B cell (primary cell): ENCODE data around the gene ARPC2. TPM values are rescaled to one million over a fixed set of nuclear protein-coding genes. Genes with fewer than 3 reads are reported as not detected.

ENCODE experiments used
- ATAC-seq: fragments of 200-7000 bp; cut with Tn5 transposase; one replicate; pipeline ENCODE4 v1.10.0; 2021; ENCODE audit warnings: low read depth, mild to moderate bottlenecking, moderate number of reproducible peaks, moderate library complexity
- CTCF ChIA-PET: fragments of 350-600 bp; sonication (Branson Sonifier 250); formaldehyde crosslinking; loops from one replicate; lab custom pipeline; 2021; ENCODE audit warnings: antibody characterized with exemption, inconsistent platforms; lab: Charles Lee
- POLR2A ChIA-PET: fragments of 350-600 bp; sonication (Branson Sonifier 250); formaldehyde crosslinking; loops from one replicate; lab custom pipeline; 2021; ENCODE audit warnings: antibody characterized with exemption; lab: Charles Lee
- DNase-seq: peaks from one replicate; pipeline ENCODE4 v3.0.0; 2013
- H2AFZ ChIP-seq: 2 replicates; pipeline ENCODE4 v1.6.1; 2012; ENCODE audit warnings: mild to moderate bottlenecking, low read depth, low read length; ENCODE audit not compliant: insufficient read depth, poor library complexity, severe bottlenecking
- H3K27ac ChIP-seq, 2 donors: 1 replicate in 1 of 2; 2 replicates in 1 of 2; pipeline ENCODE4 v1.5.1; 2012 to 2013; ENCODE audit warnings: low read length in 2 of 2, mild to moderate bottlenecking in 2 of 2, moderate library complexity in 1 of 2
- H3K27me3 ChIP-seq, 4 experiments: fragments of 200-600 bp in 1 of 4; sonication (generic) in 1 of 4; replicated peaks in 1 of 4; 1 replicate in 2 of 4; 2 replicates in 2 of 4; pipeline versions ENCODE4 v1.6.1 to v1.7.0; 2013 to 2016; ENCODE audit warnings: low read length in 3 of 4, mild to moderate bottlenecking in 2 of 4, mixed read lengths in 1 of 4, moderate library complexity in 1 of 4; ENCODE audit not compliant: insufficient read depth in 4 of 4, control insufficient read depth in 3 of 4; ENCODE audit errors: control extremely low read depth in 1 of 4
- H3K36me3 ChIP-seq, 2 experiments: replicated peaks in 1 of 2; 1 replicate in 1 of 2; 2 replicates in 1 of 2; pipeline versions ENCODE4 v1.6.1 to v1.7.1; 2013; ENCODE audit warnings: low read length in 1 of 2; ENCODE audit not compliant: insufficient read depth in 2 of 2, control insufficient read depth in 1 of 2; ENCODE audit errors: control extremely low read depth in 1 of 2, extremely low read depth in 1 of 2
- H3K4me1 ChIP-seq, 2 donors: fragments of 200-600 bp in 1 of 2; sonication (generic) in 1 of 2; 1 replicate in 1 of 2; 2 replicates in 1 of 2; pipeline versions ENCODE4 v1.5.1 to v1.6.1; 2013 to 2017; ENCODE audit warnings: low read length in 2 of 2; ENCODE audit not compliant: control insufficient read depth in 2 of 2, insufficient read depth in 2 of 2
- H3K4me2 ChIP-seq: replicated peaks from 2 replicates; pipeline ENCODE3; 2012; ENCODE audit warnings: mild to moderate bottlenecking, low read depth, low read length; ENCODE audit not compliant: poor library complexity, severe bottlenecking
- H3K4me3 ChIP-seq, 5 experiments: fragments of 200-600 bp in 1 of 5; sonication (generic) in 1 of 5; 1 replicate in 3 of 5; 2 replicates in 2 of 5; pipeline versions ENCODE4 v1.5.1 to v1.7.0; 2011 to 2016; ENCODE audit warnings: low read length in 4 of 5, mild to moderate bottlenecking in 4 of 5, low read depth in 2 of 5, control low read depth in 1 of 5, moderate library complexity in 1 of 5; ENCODE audit not compliant: insufficient read depth in 1 of 5; ENCODE audit errors: control extremely low read depth in 1 of 5, extremely low read depth in 1 of 5
- H3K79me2 ChIP-seq: fragments of 200-600 bp; sonication (generic); one replicate; pipeline ENCODE4 v1.6.0; 2016; ENCODE audit warnings: low read length; ENCODE audit not compliant: control insufficient read depth, insufficient read depth
- H3K9ac ChIP-seq: fragments of 200-600 bp; sonication (generic); 2 replicates; pipeline ENCODE4 v1.6.1; 2017; ENCODE audit warnings: mild to moderate bottlenecking, low read length, moderate library complexity
- H3K9me3 ChIP-seq, 3 donors: one replicate each; pipeline versions ENCODE4 v1.6.1 to v1.7.1; 2013; ENCODE audit warnings: low read length in 2 of 3; ENCODE audit not compliant: control insufficient read depth in 2 of 3, insufficient read depth in 1 of 3; ENCODE audit errors: control extremely low read depth in 1 of 3
- H4K20me1 ChIP-seq: 2 replicates; pipeline ENCODE4 v1.6.0; 2012; ENCODE audit warnings: mild to moderate bottlenecking, low read length; ENCODE audit not compliant: insufficient read depth, control insufficient read depth, poor library complexity, severe bottlenecking
- H3K27ac Mint-ChIP-seq: one replicate; pipeline ENCODE4 v1.8.0; 2021; ENCODE audit warnings: mixed read lengths
- H3K27me3 Mint-ChIP-seq: one replicate; pipeline ENCODE4 v1.8.0; 2021; ENCODE audit warnings: mixed read lengths
- H3K4me1 Mint-ChIP-seq: one replicate; pipeline ENCODE4 v1.8.0; 2021; ENCODE audit warnings: mixed read lengths
- H3K4me3 Mint-ChIP-seq: one replicate; pipeline ENCODE4 v1.8.0; 2021; ENCODE audit warnings: mixed read lengths
- H3K9me3 Mint-ChIP-seq: one replicate; pipeline ENCODE4 v1.8.0; 2022; ENCODE audit warnings: mixed read lengths; ENCODE audit not compliant: insufficient read depth
- EZH2 ChIP-seq: IDR thresholded peaks from 2 replicates; pipeline ENCODE4 v1.6.1; 2012; ENCODE audit warnings: borderline replicate concordance, low read depth, mild to moderate bottlenecking, moderate library complexity, low read length; ENCODE audit not compliant: insufficient read depth, poor library complexity, severe bottlenecking
- whole genome bisulfite sequencing: methylation state at CpG from one replicate; pipeline ENCODE4 v1.1.5; 2013; ENCODE audit warnings: missing lambda C conversion rate; ENCODE audit not compliant: insufficient coverage; 5-methylcytosine and 5-hydroxymethylcytosine counted together
- intact Hi-C: fragments of 100-400 bp; cut with micrococcal nuclease; formaldehyde crosslinking; loops from one replicate; pipeline ENCODE4 v1.10.0; 2022
- polyA plus RNA-seq: library from polyadenylated mRNA; depleted of rRNA; stranded (reverse); fragments of >200 nt; gene quantifications from 2 replicates; pipeline ENCODE4 v1.2.3, GENCODE V29; 2012
- total RNA-seq, 2 donors: library from RNA; stranded (reverse); fragments of 120-200 nt in 1 of 2; gene quantifications; 1 replicate in 1 of 2; 2 replicates in 1 of 2; pipeline versions ENCODE4 v1.2.3 to v1.2.4, GENCODE V29; 2013 to 2022
- TF ChIP-seq, protein P1 (sequence below): fragments of 200-600 bp; IDR thresholded peaks from one replicate; pipeline ENCODE4 v1.8.0; 2022; ENCODE audit warnings: antibody characterized with exemption, mild to moderate bottlenecking

Gene ARPC2
- total and polyA plus RNA-seq, 2 donors (not counting 1 experiment from before 2014, with no cell fraction given), result 314 to 343 TPM

DNA sequence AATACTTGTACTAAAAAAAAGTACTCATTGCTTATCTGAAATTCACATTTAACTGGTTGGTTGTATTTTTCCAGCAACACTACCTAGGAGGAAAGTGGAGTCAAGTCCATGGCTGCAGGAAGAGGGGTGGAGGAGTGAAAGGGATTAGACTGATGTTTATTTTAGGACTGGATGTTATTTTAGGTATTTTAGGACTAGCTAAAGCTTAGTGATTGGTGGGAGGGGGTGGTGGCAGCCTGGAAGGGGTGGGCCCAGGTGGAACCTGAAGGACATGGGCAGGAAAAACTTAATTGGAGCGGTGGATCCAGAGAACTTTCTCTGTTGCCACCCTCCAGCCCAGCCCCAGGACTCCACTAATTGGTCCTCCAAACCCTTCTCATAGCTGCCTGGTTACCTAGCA is 79.2 kb downstream of the ARPC2 start:
- Histone ChIP-seq H3K27me3 (no peaks in the 10 kb centered on the region), H3K27ac (no peak overlapping the region), H3K4me2 (no peak overlapping the region), H3K9me3 (no peaks in the 10 kb centered on the region), H3K4me1 (peaks cover 26 to 35% of the 10 kb centered on the region in 2 donors), H3K79me2 (peaks cover 33% of the 10 kb centered on the region), H2AFZ (no peak overlapping the region), H4K20me1 (no peaks in the 10 kb centered on the region), H3K9ac (no peak overlapping the region), H3K4me3 (no peak overlapping the region), H3K36me3 (no peaks in the 10 kb centered on the region)
- Mint-ChIP-seq H3K4me1 (peaks cover 31% of the 10 kb centered on the region), H3K4me3 (no peak overlapping the region), H3K9me3 (no peaks in the 10 kb centered on the region), H3K27me3 (no peaks in the 10 kb centered on the region), H3K27ac (no peak overlapping the region)
- ATAC-seq (no peak), DNase-seq (peak; percentile 1)
- TF ChIP-seq, protein P1, sequence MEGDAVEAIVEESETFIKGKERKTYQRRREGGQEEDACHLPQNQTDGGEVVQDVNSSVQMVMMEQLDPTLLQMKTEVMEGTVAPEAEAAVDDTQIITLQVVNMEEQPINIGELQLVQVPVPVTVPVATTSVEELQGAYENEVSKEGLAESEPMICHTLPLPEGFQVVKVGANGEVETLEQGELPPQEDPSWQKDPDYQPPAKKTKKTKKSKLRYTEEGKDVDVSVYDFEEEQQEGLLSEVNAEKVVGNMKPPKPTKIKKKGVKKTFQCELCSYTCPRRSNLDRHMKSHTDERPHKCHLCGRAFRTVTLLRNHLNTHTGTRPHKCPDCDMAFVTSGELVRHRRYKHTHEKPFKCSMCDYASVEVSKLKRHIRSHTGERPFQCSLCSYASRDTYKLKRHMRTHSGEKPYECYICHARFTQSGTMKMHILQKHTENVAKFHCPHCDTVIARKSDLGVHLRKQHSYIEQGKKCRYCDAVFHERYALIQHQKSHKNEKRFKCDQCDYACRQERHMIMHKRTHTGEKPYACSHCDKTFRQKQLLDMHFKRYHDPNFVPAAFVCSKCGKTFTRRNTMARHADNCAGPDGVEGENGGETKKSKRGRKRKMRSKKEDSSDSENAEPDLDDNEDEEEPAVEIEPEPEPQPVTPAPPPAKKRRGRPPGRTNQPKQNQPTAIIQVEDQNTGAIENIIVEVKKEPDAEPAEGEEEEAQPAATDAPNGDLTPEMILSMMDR, result no peak
- no peak for TF ChIP-seq EZH2
- POLR2A ChIA-PET, result interaction anchor here (2.6 kb wide), 1 partner anchor 10 kb away, joined by 6 read pairs; no protein-coding TSS in a partner anchor
- CTCF ChIA-PET, result interaction anchor here (0.9 to 15.5 kb wide), 6 partner anchors 9 to 101 kb away, joined by 3 to 331 read pairs (median 8); partner anchors contain the start of genes AAMP, CATIP and PNKD
- WGBS, result 89% methylated on average over 1 of the region's 1 CpG
- intact Hi-C loops, result no loop called here

- Histone ChIP-seq H3K27me3 (no peaks in the 10 kb centered on the region), H4K20me1 (no peaks in the 10 kb centered on the region), H3K9ac (no peak overlapping the region), H3K79me2 (peaks cover 26% of the 10 kb centered on the region), H3K4me3 (no peak overlapping the region), H3K9me3 (no peaks in the 10 kb centered on the region), H3K4me2 (no peak overlapping the region), H3K36me3 (no peaks in the 10 kb centered on the region), H2AFZ (no peak overlapping the region), H3K27ac (no peak overlapping the region), H3K4me1 (peaks cover 22 to 32% of the 10 kb centered on the region in 2 donors)
- POLR2A ChIA-PET, result interaction anchor here (2.6 kb wide), 1 partner anchor 10 kb away, joined by 6 read pairs; no protein-coding TSS in a partner anchor
- peaks cover 31% of the 10 kb centered on the region for H3K4me1 Mint-ChIP-seq
- intact Hi-C loops, result no loop called here
- WGBS, result 94% methylated on average over 6 of the region's 7 CpGs
- no peak overlapping the region for H3K27ac Mint-ChIP-seq
- ATAC-seq (no peak), DNase-seq (no peak)
- CTCF ChIA-PET, result interaction anchor here (0.9 to 15.5 kb wide), 3 partner anchors 10 to 60 kb away, joined by 5 to 331 read pairs (median 28); partner anchors contain the start of genes AAMP, CATIP and PNKD
- TF ChIP-seq, protein P1, result no peak
- TF ChIP-seq EZH2, result no peak
- no peaks in the 10 kb centered on the region for H3K9me3 Mint-ChIP-seq
- H3K27me3 Mint-ChIP-seq, result no peaks in the 10 kb centered on the region
- H3K4me3 Mint-ChIP-seq, result no peak overlapping the region
Measured at GRCh38 chr2:218296847-218297246, 79.9 kb downstream of the ARPC2 start.
